Neural crest cell (in vitro differentiated cells): ENCODE data around the gene IER5L. TPM values are rescaled to one million over a fixed set of nuclear protein-coding genes. Genes with fewer than 3 reads are reported as not detected.

ENCODE experiments used
- DNase-seq: peaks from one replicate; pipeline ENCODE4 v3.0.0; 2021; ENCODE audit warnings: low read depth, mixed read lengths, low spot score
- H3K27ac Mint-ChIP-seq: one replicate; pipeline ENCODE4 v1.8.0; 2021; ENCODE audit warnings: mild to moderate bottlenecking, mixed read lengths; ENCODE audit not compliant: unreplicated experiment
- H3K27me3 Mint-ChIP-seq: 2 replicates; pipeline ENCODE4 v1.8.0; 2021; ENCODE audit warnings: low read depth, mild to moderate bottlenecking, mixed read lengths
- H3K36me3 Mint-ChIP-seq: 2 replicates; pipeline ENCODE4 v1.8.0; 2021; ENCODE audit warnings: low read depth, mild to moderate bottlenecking, mixed read lengths
- H3K4me1 Mint-ChIP-seq: 2 replicates; pipeline ENCODE4 v1.8.0; 2021; ENCODE audit warnings: mixed read lengths
- H3K4me3 Mint-ChIP-seq: one replicate; pipeline ENCODE4 v1.8.0; 2021; ENCODE audit warnings: mild to moderate bottlenecking, mixed read lengths
- H3K9me3 Mint-ChIP-seq: 2 replicates; pipeline ENCODE4 v1.8.0; 2021; ENCODE audit warnings: mixed read lengths
- total RNA-seq: library from RNA; stranded (reverse); gene quantifications from 2 replicates; pipeline ENCODE4 v1.2.1, GENCODE V29; 2021
- TF ChIP-seq, protein P1 (sequence below): fragments of 200-600 bp; sonication (generic); conservative IDR thresholded peaks from 2 replicates; pipeline ENCODE4 v1.5.0; 2021; ENCODE audit warnings: antibody characterized with exemption, mild to moderate bottlenecking

IER5L gene
- total RNA-seq, 1 donor from 2014 or later: 19.1 TPM

GRCh38 chr9:129184596-129185122 is 6.6 kb upstream of the IER5L start:
- Mint-ChIP-seq H3K36me3 (no peaks in the 10 kb centered on the region), H3K27me3 (no peaks in the 10 kb centered on the region), H3K9me3 (no peaks in the 10 kb centered on the region), H3K27ac (no peak overlapping the region), H3K4me3 (no peak overlapping the region), H3K4me1 (peaks cover 46% of the 10 kb centered on the region)
- TF ChIP-seq, protein P1, sequence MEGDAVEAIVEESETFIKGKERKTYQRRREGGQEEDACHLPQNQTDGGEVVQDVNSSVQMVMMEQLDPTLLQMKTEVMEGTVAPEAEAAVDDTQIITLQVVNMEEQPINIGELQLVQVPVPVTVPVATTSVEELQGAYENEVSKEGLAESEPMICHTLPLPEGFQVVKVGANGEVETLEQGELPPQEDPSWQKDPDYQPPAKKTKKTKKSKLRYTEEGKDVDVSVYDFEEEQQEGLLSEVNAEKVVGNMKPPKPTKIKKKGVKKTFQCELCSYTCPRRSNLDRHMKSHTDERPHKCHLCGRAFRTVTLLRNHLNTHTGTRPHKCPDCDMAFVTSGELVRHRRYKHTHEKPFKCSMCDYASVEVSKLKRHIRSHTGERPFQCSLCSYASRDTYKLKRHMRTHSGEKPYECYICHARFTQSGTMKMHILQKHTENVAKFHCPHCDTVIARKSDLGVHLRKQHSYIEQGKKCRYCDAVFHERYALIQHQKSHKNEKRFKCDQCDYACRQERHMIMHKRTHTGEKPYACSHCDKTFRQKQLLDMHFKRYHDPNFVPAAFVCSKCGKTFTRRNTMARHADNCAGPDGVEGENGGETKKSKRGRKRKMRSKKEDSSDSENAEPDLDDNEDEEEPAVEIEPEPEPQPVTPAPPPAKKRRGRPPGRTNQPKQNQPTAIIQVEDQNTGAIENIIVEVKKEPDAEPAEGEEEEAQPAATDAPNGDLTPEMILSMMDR: no peak
- no peak for DNase-seq

DNA sequence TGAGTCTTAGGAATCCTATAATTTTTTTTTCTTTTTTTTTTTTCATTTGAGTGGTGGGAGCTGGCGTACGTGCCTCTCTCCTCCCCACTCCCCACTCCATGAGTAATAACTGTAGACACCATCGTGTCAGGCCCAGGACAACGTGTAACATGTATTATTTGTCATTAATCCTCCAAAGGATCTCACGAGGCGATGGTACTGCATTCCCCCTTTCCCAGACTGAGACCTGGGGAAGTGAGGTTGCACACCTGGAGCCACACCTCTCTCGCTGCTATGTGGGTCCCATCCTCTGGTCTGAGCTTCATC is 6.1 kb upstream of the IER5L start:
- no peak for DNase-seq
- H3K27ac Mint-ChIP-seq: no peak overlapping the region
- peaks cover 51% of the 10 kb centered on the region for H3K4me1 Mint-ChIP-seq

DNA sequence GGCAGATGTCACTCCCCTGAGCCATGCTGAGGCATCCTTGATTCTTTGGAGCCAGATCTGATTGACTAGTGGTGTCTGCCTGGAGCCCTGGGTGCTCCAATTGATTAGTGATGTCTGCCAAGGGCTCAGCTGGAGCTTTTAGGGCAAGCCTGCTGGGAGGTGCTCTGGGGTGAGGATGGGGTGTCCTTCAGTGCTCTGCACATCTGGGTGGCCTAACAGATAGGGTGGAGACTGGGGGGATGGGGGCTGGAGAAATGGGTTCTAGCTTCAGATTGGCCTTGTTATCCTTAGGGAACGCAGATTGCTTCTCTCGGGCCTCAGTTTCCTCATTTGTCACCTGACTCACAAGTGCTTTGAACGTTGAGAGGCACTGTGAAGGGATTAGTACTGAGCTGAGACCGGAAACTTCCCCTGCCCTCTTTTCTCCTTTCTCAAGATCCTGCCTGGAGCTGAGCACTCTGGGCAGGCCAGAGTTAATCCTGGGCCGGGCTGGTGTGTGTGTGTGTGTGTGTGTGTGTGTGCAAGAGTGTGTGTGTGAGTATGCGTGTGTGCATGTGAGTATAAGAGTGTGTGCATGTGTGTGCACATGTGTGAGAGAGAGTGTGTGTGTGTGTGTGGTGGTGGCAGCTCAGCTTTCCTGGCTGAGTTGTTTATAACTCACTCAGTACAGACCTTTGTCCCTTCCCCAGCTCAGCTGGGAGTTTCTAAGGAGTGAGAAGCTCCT is 5.6 kb upstream of the IER5L start:
- H3K27ac Mint-ChIP-seq: peak overlapping the region; percentile 24
- H3K36me3 Mint-ChIP-seq: no peaks in the 10 kb centered on the region
- no peaks in the 10 kb centered on the region for H3K9me3 Mint-ChIP-seq
- H3K4me1 Mint-ChIP-seq: peaks cover 56% of the 10 kb centered on the region
- peak overlapping the region; percentile 14 for H3K4me3 Mint-ChIP-seq
- TF ChIP-seq, protein P1: no peak
- peaks cover 4% of the 10 kb centered on the region for H3K27me3 Mint-ChIP-seq
- no peak for DNase-seq

More for the DNA sequence above, 6.1 kb upstream of the IER5L start:
- TF ChIP-seq, protein P1: no peak
- no peak overlapping the region for H3K4me3 Mint-ChIP-seq
- no peaks in the 10 kb centered on the region for H3K27me3 Mint-ChIP-seq
- no peaks in the 10 kb centered on the region for H3K36me3 Mint-ChIP-seq
- no peaks in the 10 kb centered on the region for H3K9me3 Mint-ChIP-seq

- H3K36me3 Mint-ChIP-seq: no peaks in the 10 kb centered on the region
- peak; percentile 71 for DNase-seq
- H3K4me1 Mint-ChIP-seq: peaks cover 56% of the 10 kb centered on the region
- peak overlapping the region; percentile 65 for H3K4me3 Mint-ChIP-seq
- H3K27me3 Mint-ChIP-seq: peaks cover 4% of the 10 kb centered on the region
- H3K27ac Mint-ChIP-seq: no peak overlapping the region
- H3K9me3 Mint-ChIP-seq: no peaks in the 10 kb centered on the region
- TF ChIP-seq, protein P1: peak; percentile 60
Observed at GRCh38 chr9:129182625-129183494, 4.8 kb upstream of the IER5L start.

- Mint-ChIP-seq H3K36me3 (no peaks in the 10 kb centered on the region), H3K4me3 (no peak overlapping the region), H3K27ac (no peak overlapping the region), H3K9me3 (no peaks in the 10 kb centered on the region), H3K4me1 (peaks cover 56% of the 10 kb centered on the region), H3K27me3 (peaks cover 4% of the 10 kb centered on the region)
- DNase-seq: no peak
- TF ChIP-seq, protein P1: no peak
Observed at GRCh38 chr9:129182122-129182521, 4.1 kb upstream of the IER5L start.
